Fibroblast of mammary gland (primary cell): ENCODE measurements around the gene GALNT2.

Experiments used
- DNase-seq: peaks from one replicate; pipeline ENCODE4 v3.0.0-alpha.2; 2010; ENCODE audit warnings: low read depth
- H3K4me3 ChIP-seq: 2 replicates; pipeline ENCODE4 v1.5.1; 2011; ENCODE audit warnings: low read depth, mild to moderate bottlenecking, low read length, moderate library complexity; ENCODE audit not compliant: control insufficient read depth
- CTCF ChIP-seq: conservative IDR thresholded peaks from 2 replicates; pipeline ENCODE4 v1.5.1; 2011; ENCODE audit warnings: low read depth, low read length, inconsistent platforms; ENCODE audit not compliant: control insufficient read depth, insufficient read depth

The GALNT2 gene

DNA sequence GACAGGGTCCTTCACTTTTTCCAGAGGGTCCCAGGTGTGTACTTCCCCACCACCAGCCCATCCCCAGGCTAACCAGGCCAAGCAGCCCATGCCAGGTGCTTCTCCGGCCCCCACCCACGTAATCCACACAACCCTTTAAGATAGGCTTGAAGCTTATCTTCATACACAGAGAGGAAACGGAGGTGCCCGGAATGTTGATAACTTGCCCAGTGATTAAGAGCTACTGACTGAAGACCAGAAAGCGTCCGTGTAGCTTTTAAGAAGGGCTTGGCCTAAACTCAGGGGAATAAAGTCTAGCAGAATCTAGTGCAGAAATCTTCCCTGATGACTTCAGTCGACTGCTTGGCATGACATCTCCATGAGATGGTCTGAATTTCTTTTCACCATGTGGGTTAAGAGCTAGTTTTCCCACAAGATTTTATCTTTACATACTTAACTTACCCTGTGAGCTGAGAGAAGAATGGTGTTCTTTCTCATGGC, 138.7 kb downstream of the GALNT2 start:
- no peak overlapping the region for H3K4me3 ChIP-seq
- no peak for TF ChIP-seq CTCF
- DNase-seq = peak; percentile 16

GRCh38 chr1:230206207-230206606, 139.2 kb downstream of the GALNT2 start:
- no peak for TF ChIP-seq CTCF
- no peak for DNase-seq
- no peak overlapping the region for H3K4me3 ChIP-seq

DNA sequence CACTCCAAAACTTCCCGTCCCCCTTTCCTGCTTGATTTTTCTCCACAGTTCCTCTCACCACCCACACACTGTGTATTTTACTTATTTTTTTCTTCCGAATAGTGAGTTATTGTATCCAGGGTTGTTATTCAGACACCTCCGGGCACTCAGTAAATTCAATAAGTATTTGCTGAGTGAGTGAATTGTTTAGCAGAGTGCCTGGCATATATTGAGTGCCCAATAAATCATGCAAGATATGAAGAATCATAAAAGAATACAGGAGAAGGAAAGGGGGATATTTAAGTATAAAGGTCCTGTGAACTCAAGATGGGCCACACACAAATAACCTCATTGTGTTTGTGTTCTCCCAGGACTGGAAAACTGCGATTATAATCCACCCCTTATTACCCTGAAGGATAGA, 139.9 kb downstream of the GALNT2 start:
- no peak for DNase-seq
- H3K4me3 ChIP-seq = no peak overlapping the region
- no peak for TF ChIP-seq CTCF

DNA sequence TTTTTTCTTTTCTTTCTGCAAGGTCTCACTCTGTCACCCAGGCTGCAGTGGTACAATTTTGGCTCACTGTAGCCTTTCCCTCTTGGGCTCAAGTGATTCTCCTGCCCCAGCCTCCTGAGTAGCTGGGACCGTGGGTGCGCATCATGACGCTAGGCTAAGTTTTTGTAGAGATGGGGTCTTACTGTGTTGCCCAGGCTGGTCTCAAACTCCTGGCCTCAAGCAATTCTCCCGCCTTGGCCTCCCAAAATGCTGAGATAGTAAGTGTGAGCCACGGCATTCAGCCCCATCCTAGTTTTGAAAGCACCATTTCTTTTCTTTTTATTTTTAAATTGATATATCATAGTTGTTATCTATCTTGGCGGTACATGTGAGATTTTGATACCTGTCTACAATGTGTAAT, 140.6 kb downstream of the GALNT2 start:
- TF ChIP-seq CTCF = no peak
- no peak overlapping the region for H3K4me3 ChIP-seq
- no peak for DNase-seq

GRCh38 chr1:230208619-230209261, 141.7 kb downstream of the GALNT2 start:
- TF ChIP-seq CTCF = no peak
- no peak overlapping the region for H3K4me3 ChIP-seq
- no peak for DNase-seq

- no peak for TF ChIP-seq CTCF
- DNase-seq = no peak
- no peak overlapping the region for H3K4me3 ChIP-seq
Measured at GRCh38 chr1:230210326-230210980, 143.4 kb downstream of the GALNT2 start.
